ENCODE measurements around the gene MARK3. TPM values are rescaled to one million over a fixed set of nuclear protein-coding genes. Genes with fewer than 3 reads are reported as not detected.

MARK3 gene
- total RNA-seq, 1 donor from 2014 or later, result 99.4 TPM

DNA sequence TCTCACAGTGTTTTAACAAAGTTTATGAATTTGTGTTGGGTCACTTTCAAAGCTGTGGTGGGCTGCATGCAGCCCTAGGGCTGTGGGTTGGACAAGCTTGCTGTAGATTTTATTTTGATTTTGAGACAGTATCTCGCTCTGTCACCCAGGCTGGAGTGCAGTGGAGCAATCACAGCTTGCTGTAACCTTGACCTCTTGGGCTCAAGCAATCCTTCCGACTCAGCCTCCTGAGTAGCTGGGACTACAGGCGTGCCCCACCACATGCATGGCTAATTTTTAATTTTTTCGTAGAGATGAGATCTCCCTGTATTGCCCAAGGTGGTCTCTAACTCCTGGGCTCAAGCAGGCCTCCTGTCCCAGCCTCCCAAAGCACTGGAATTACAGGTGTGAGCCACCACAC, 5.4 kb downstream of the MARK3 start:
- intact Hi-C loops (cut with DNase I), result no loop called here
- Histone ChIP-seq H3K4me1 (peaks cover 82% of the 10 kb centered on the region), H3K9me3 (no peaks in the 10 kb centered on the region), H3K27me3 (ENCODE audit: low read depth) (no peaks in the 10 kb centered on the region), H3K27ac (no peak overlapping the region), H3K36me3 (no peaks in the 10 kb centered on the region), H3K4me3 (no peak overlapping the region)
- ATAC-seq, result no peak
- no peak for DNase-seq
- TF ChIP-seq, protein P1, sequence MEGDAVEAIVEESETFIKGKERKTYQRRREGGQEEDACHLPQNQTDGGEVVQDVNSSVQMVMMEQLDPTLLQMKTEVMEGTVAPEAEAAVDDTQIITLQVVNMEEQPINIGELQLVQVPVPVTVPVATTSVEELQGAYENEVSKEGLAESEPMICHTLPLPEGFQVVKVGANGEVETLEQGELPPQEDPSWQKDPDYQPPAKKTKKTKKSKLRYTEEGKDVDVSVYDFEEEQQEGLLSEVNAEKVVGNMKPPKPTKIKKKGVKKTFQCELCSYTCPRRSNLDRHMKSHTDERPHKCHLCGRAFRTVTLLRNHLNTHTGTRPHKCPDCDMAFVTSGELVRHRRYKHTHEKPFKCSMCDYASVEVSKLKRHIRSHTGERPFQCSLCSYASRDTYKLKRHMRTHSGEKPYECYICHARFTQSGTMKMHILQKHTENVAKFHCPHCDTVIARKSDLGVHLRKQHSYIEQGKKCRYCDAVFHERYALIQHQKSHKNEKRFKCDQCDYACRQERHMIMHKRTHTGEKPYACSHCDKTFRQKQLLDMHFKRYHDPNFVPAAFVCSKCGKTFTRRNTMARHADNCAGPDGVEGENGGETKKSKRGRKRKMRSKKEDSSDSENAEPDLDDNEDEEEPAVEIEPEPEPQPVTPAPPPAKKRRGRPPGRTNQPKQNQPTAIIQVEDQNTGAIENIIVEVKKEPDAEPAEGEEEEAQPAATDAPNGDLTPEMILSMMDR (IDR thresholded peaks at IDR 0.05), result no peak

DNA sequence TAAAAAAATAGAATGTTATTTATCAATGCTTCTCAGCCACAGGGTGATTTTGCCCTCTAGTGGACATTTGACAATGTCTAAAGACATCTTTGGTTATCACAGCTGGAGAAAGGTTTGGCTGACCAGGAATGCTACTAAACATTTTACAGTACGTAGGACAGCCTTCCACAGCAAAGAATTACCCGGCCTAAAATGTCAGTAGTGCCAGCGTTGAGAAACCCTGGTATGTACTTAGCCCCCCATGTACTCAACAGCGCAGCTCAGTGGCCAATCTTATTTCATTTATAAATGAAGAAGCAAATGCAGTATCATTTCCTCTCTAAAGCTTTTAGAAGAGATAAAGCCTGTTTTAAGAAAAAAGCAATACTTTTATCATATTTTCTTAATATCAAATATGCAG, 5.8 kb downstream of the MARK3 start:
- intact Hi-C loops (cut with DNase I), result no loop called here
- no peaks in the 10 kb centered on the region for H3K27me3 ChIP-seq (ENCODE audit: low read depth)
- no peaks in the 10 kb centered on the region for H3K36me3 ChIP-seq
- H3K4me1 ChIP-seq, result peaks cover 87% of the 10 kb centered on the region
- ATAC-seq (peak; percentile 6 to 43), DNase-seq (no peak)
- H3K27ac ChIP-seq, result no peak overlapping the region
- no peak overlapping the region for H3K4me3 ChIP-seq
- TF ChIP-seq, protein P1 (IDR thresholded peaks at IDR 0.05), result peak; percentile 64
- H3K9me3 ChIP-seq, result no peaks in the 10 kb centered on the region

DNA sequence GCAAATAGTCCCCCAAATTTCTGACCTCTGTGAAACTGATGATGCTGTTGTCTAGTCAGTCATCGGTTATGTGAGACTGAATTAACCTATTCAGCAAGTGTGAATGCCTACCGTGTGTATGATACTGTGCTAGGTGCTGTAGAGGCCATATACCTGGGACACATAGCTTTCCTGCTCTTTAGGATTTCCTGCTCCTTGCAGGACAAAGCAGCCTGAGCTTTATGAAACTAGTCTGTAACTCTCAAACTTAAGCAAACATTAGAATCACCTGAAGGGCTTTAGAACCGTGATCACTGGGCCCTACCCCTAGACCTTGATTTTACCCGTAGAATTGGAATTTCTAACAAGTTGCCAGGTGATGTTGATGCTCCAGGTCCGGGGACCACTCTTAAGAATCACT, 6.9 kb downstream of the MARK3 start:
- peak; percentile 49 to 55 for ATAC-seq
- intact Hi-C loops (cut with DNase I), result no loop called here
- TF ChIP-seq, protein P1 (IDR thresholded peaks at IDR 0.05), result no peak
- H3K27me3 ChIP-seq (ENCODE audit: low read depth), result no peaks in the 10 kb centered on the region
- no peaks in the 10 kb centered on the region for H3K9me3 ChIP-seq
- H3K36me3 ChIP-seq, result no peaks in the 10 kb centered on the region
- peak overlapping the region; percentile 47 for H3K27ac ChIP-seq
- no peak overlapping the region for H3K4me3 ChIP-seq
- peaks cover 91% of the 10 kb centered on the region for H3K4me1 ChIP-seq
- DNase-seq, result no peak

DNA sequence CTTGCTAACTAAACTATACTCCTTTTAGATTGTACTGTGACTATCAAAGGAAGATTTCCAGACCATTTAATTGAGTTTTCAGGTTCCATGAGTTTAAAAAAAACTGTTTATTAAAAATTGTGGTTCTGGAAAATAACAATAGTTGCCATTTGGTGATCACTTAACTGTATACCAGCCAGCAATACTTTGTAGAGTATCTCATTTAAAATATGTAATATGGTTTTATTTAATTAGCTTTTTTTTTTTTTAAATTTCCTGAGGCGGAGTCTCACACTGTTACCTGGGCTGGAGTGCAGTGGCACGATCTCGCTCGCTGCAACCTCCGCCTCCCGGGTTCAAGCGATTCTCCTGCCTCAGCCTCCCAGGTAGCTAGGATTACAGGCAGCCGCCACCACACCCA, 7.4 kb downstream of the MARK3 start:
- H3K4me1 ChIP-seq, result peaks cover 91% of the 10 kb centered on the region
- no peaks in the 10 kb centered on the region for H3K36me3 ChIP-seq
- H3K4me3 ChIP-seq, result no peak overlapping the region
- H3K27me3 ChIP-seq (ENCODE audit: low read depth), result no peaks in the 10 kb centered on the region
- ATAC-seq (no peak), DNase-seq (no peak)
- no peaks in the 10 kb centered on the region for H3K9me3 ChIP-seq
- intact Hi-C loops (cut with DNase I), result no loop called here
- H3K27ac ChIP-seq, result peak overlapping the region; percentile 47
- TF ChIP-seq, protein P1 (IDR thresholded peaks at IDR 0.05), result no peak

DNA sequence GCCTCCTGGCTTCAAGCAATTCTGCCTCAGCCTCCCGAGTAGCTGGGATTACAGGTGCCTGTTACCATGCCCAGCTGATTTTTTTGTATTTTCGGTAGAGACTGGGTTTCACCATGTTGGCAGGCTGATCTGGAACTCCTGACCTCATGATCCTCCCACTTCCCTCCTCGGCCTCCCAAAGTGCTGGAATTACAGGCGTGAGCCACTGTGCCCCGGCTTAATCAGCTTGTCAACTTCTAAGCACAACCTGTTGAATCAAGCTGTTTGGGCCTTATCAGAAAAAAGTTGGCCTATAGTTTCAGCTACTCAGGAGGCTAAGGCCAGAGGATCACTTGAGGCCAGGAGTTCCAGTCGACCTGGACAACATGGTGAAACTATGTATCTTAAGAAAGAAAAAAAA, 7.9 kb downstream of the MARK3 start:
- no peak overlapping the region for H3K4me3 ChIP-seq
- intact Hi-C loops (cut with DNase I), result no loop called here
- H3K27ac ChIP-seq, result no peak overlapping the region
- H3K9me3 ChIP-seq, result no peaks in the 10 kb centered on the region
- DNase-seq (no peak), ATAC-seq (peak in 1 of 2 donors; percentile 31)
- H3K36me3 ChIP-seq, result no peaks in the 10 kb centered on the region
- peaks cover 90% of the 10 kb centered on the region for H3K4me1 ChIP-seq
- TF ChIP-seq, protein P1 (IDR thresholded peaks at IDR 0.05), result no peak
- H3K27me3 ChIP-seq (ENCODE audit: low read depth), result no peaks in the 10 kb centered on the region
